ENCODE measurements around the gene PGBD4. TPM values are rescaled to one million over a fixed set of nuclear protein-coding genes. Genes with fewer than 3 reads are reported as not detected.

The PGBD4 gene
- total and polyA plus RNA-seq, 2 donors (not counting 1 experiment from before 2014, with no cell fraction given) = 1.4 to 3.0 TPM

- no peaks in the 10 kb centered on the region for H3K79me2 ChIP-seq (ENCODE audit: control insufficient read depth, insufficient read depth, low read length)
- no peak for DNase-seq (ENCODE audit: low read depth in 2 of 2)
- no peaks in the 10 kb centered on the region for H3K36me3 ChIP-seq (ENCODE audit: control insufficient read depth, insufficient read depth, low read length)
- no peak overlapping the region for H2AFZ ChIP-seq (ENCODE audit: low read length)
- H3K4me1 ChIP-seq (ENCODE audit: control insufficient read depth, extremely low read depth, insufficient read depth, low read length) = no peaks in the 10 kb centered on the region
- no peak overlapping the region for H3K27ac ChIP-seq (ENCODE audit: insufficient read depth, low read length)
- no peak overlapping the region for H3K4me3 ChIP-seq (replicated peaks in 1 of 4; ENCODE audit: control extremely low read depth in 1 of 4, insufficient read depth in 1 of 4, low read depth in 3 of 4, low read length in 4 of 4)
- H3K4me2 ChIP-seq (ENCODE audit: extremely low read depth, insufficient read depth, low read length) = no peak overlapping the region
- H3K9ac ChIP-seq (ENCODE audit: insufficient read depth, low read length) = no peak overlapping the region
- H4K20me1 ChIP-seq (ENCODE audit: control insufficient read depth, extremely low read depth, insufficient read depth, low read length) = no peaks in the 10 kb centered on the region
- no peak for TF ChIP-seq CTCF (conservative IDR thresholded peaks at IDR 0.05 in 1 of 2, IDR thresholded peaks at IDR 0.05 in 1 of 2; ENCODE audit: low read depth in 1 of 2, low read length in 2 of 2)
- H3K27me3 ChIP-seq (ENCODE audit: control insufficient read depth, insufficient read depth, low read length) = no peaks in the 10 kb centered on the region
- H3K9me3 ChIP-seq (ENCODE audit: control insufficient read depth, insufficient read depth, low read depth, low read length) = no peaks in the 10 kb centered on the region
Measured at GRCh38 chr15:34128898-34129297, 27.0 kb downstream of the PGBD4 start.

GRCh38 chr15:34132881-34133280, 31.0 kb downstream of the PGBD4 start:
- Histone ChIP-seq H3K27me3 (ENCODE audit: control insufficient read depth, insufficient read depth, low read length) (no peaks in the 10 kb centered on the region), H4K20me1 (ENCODE audit: control insufficient read depth, extremely low read depth, insufficient read depth, low read length) (no peaks in the 10 kb centered on the region), H3K9ac (ENCODE audit: insufficient read depth, low read length) (no peak overlapping the region), H2AFZ (ENCODE audit: low read length) (no peak overlapping the region), H3K36me3 (ENCODE audit: control insufficient read depth, insufficient read depth, low read length) (no peaks in the 10 kb centered on the region), H3K4me2 (ENCODE audit: extremely low read depth, insufficient read depth, low read length) (no peak overlapping the region), H3K4me1 (ENCODE audit: control insufficient read depth, extremely low read depth, insufficient read depth, low read length) (no peaks in the 10 kb centered on the region), H3K4me3 (replicated peaks in 1 of 4; ENCODE audit: control extremely low read depth in 1 of 4, insufficient read depth in 1 of 4, low read depth in 3 of 4, low read length in 4 of 4) (no peak overlapping the region), H3K27ac (ENCODE audit: insufficient read depth, low read length) (no peak overlapping the region), H3K9me3 (ENCODE audit: control insufficient read depth, insufficient read depth, low read depth, low read length) (no peaks in the 10 kb centered on the region), H3K79me2 (ENCODE audit: control insufficient read depth, insufficient read depth, low read length) (no peaks in the 10 kb centered on the region)
- TF ChIP-seq CTCF (conservative IDR thresholded peaks at IDR 0.05 in 1 of 2, IDR thresholded peaks at IDR 0.05 in 1 of 2; ENCODE audit: low read depth in 1 of 2, low read length in 2 of 2) (no peak), EZH2 (IDR thresholded peaks at IDR 0.05; ENCODE audit: low read length, missing control alignments) (no peak)
- peak; percentile 45 to 54 for DNase-seq (ENCODE audit: low read depth in 2 of 2)

- no peak overlapping the region for H2AFZ ChIP-seq (ENCODE audit: low read length)
- no peaks in the 10 kb centered on the region for H4K20me1 ChIP-seq (ENCODE audit: control insufficient read depth, extremely low read depth, insufficient read depth, low read length)
- H3K9me3 ChIP-seq (ENCODE audit: control insufficient read depth, insufficient read depth, low read depth, low read length) = no peaks in the 10 kb centered on the region
- H3K27me3 ChIP-seq (ENCODE audit: control insufficient read depth, insufficient read depth, low read length) = no peaks in the 10 kb centered on the region
- peak in 1 of 2 donors; percentile 12 for DNase-seq (ENCODE audit: low read depth in 2 of 2)
- no peak overlapping the region for H3K4me2 ChIP-seq (ENCODE audit: extremely low read depth, insufficient read depth, low read length)
- H3K4me3 ChIP-seq (replicated peaks in 1 of 4; ENCODE audit: control extremely low read depth in 1 of 4, insufficient read depth in 1 of 4, low read depth in 3 of 4, low read length in 4 of 4) = no peak overlapping the region
- no peak for TF ChIP-seq EZH2 (IDR thresholded peaks at IDR 0.05; ENCODE audit: low read length, missing control alignments)
- TF ChIP-seq CTCF (conservative IDR thresholded peaks at IDR 0.05 in 1 of 2, IDR thresholded peaks at IDR 0.05 in 1 of 2; ENCODE audit: low read depth in 1 of 2, low read length in 2 of 2) = no peak
- no peaks in the 10 kb centered on the region for H3K36me3 ChIP-seq (ENCODE audit: control insufficient read depth, insufficient read depth, low read length)
- no peaks in the 10 kb centered on the region for H3K4me1 ChIP-seq (ENCODE audit: control insufficient read depth, extremely low read depth, insufficient read depth, low read length)
- H3K9ac ChIP-seq (ENCODE audit: insufficient read depth, low read length) = no peak overlapping the region
- H3K79me2 ChIP-seq (ENCODE audit: control insufficient read depth, insufficient read depth, low read length) = no peaks in the 10 kb centered on the region
- no peak overlapping the region for H3K27ac ChIP-seq (ENCODE audit: insufficient read depth, low read length)
Measured at GRCh38 chr15:34133511-34133910, 31.6 kb downstream of the PGBD4 start.

All from fibroblast of lung (primary cell).